Lower leg skin (tissue), 3 donors: ENCODE measurements around the gene NECAB2.

Source experiments
- POLR2A ChIP-seq, 2 donors: fragments of 450-650 bp; IDR thresholded peaks; one replicate each; pipeline ENCODE4 v1.6.1; 2016 to 2017; ENCODE audit warnings: antibody characterized with exemption in 2 of 2, mild to moderate bottlenecking in 1 of 2, moderate library complexity in 1 of 2
- TF ChIP-seq, protein P1 (sequence below), 3 donors: fragments of 450-650 bp; IDR thresholded peaks; one replicate each; pipeline ENCODE4 v1.5.1; 2016; ENCODE audit warnings: antibody characterized with exemption in 3 of 3, mild to moderate bottlenecking in 3 of 3, moderate library complexity in 2 of 3

- TF ChIP-seq POLR2A (IDR thresholded peaks at IDR 0.05) = no peak
- TF ChIP-seq, protein P1, sequence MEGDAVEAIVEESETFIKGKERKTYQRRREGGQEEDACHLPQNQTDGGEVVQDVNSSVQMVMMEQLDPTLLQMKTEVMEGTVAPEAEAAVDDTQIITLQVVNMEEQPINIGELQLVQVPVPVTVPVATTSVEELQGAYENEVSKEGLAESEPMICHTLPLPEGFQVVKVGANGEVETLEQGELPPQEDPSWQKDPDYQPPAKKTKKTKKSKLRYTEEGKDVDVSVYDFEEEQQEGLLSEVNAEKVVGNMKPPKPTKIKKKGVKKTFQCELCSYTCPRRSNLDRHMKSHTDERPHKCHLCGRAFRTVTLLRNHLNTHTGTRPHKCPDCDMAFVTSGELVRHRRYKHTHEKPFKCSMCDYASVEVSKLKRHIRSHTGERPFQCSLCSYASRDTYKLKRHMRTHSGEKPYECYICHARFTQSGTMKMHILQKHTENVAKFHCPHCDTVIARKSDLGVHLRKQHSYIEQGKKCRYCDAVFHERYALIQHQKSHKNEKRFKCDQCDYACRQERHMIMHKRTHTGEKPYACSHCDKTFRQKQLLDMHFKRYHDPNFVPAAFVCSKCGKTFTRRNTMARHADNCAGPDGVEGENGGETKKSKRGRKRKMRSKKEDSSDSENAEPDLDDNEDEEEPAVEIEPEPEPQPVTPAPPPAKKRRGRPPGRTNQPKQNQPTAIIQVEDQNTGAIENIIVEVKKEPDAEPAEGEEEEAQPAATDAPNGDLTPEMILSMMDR (IDR thresholded peaks at IDR 0.05) = no peak
These were observed 48.4 kb downstream of the NECAB2 start for GRCh38 chr16:84016477-84016876.
